Keratinocyte (primary cell): Measurements from ENCODE around the gene MOB3B. TPM values are rescaled to one million over a fixed set of nuclear protein-coding genes. Genes with fewer than 3 reads are reported as not detected.

Source experiments
- DNase-seq: peaks from one replicate; pipeline ENCODE4 v3.0.0-alpha.2; 2011; ENCODE audit warnings: low read depth, missing footprints, low spot score
- FAIRE-seq: peaks from 2 replicates; lab custom pipeline; 2011; peaks lifted over from hg19 to GRCh38; lab: Jason Lieb, UNC
- H2AFZ ChIP-seq: 2 replicates; pipeline ENCODE4 v1.6.0; 2012; ENCODE audit warnings: low read length, control low read depth, inconsistent platforms; ENCODE audit not compliant: control insufficient read depth
- H3K27ac ChIP-seq: 2 replicates; pipeline ENCODE4 v1.5.1; 2011; ENCODE audit warnings: low read length; ENCODE audit not compliant: control insufficient read depth, insufficient read depth
- H3K27me3 ChIP-seq: 3 replicates; pipeline ENCODE4 v1.6.0; 2011; ENCODE audit warnings: low read length; ENCODE audit not compliant: control insufficient read depth, insufficient read depth; ENCODE audit errors: extremely low read depth
- H3K36me3 ChIP-seq, 2 experiments: 2 replicates in 1 of 2; 3 replicates in 1 of 2; pipeline ENCODE4 v1.5.1; 2011; ENCODE audit warnings: low read length in 2 of 2, mild to moderate bottlenecking in 1 of 2; ENCODE audit not compliant: control insufficient read depth in 2 of 2, insufficient read depth in 2 of 2; ENCODE audit errors: extremely low read depth in 1 of 2
- H3K4me1 ChIP-seq: 3 replicates; pipeline ENCODE4 v1.5.1; 2011; ENCODE audit warnings: low read length; ENCODE audit not compliant: control insufficient read depth, insufficient read depth; ENCODE audit errors: extremely low read depth
- H3K4me2 ChIP-seq: 3 replicates; pipeline ENCODE4 v1.6.0; 2011; ENCODE audit warnings: low read depth, low read length; ENCODE audit not compliant: control insufficient read depth, insufficient read depth; ENCODE audit errors: extremely low read depth
- H3K4me3 ChIP-seq, 3 experiments: fragments of 200-600 bp in 1 of 3; sonication (generic) in 1 of 3; 2 replicates in 2 of 3; 3 replicates in 1 of 3; pipeline ENCODE4 v1.5.1; 2011 to 2016; ENCODE audit warnings: low read length in 3 of 3, mild to moderate bottlenecking in 3 of 3, control low read depth in 2 of 3, inconsistent platforms in 1 of 3, low read depth in 1 of 3, mixed read lengths in 1 of 3, mixed run types in 1 of 3, moderate library complexity in 1 of 3; ENCODE audit not compliant: control insufficient read depth in 2 of 3, insufficient read depth in 2 of 3; ENCODE audit errors: extremely low read depth in 1 of 3
- H3K79me2 ChIP-seq: 2 replicates; pipeline ENCODE4 v1.6.0; 2012; ENCODE audit warnings: low read length; ENCODE audit not compliant: control insufficient read depth, insufficient read depth
- H3K9ac ChIP-seq: 3 replicates; pipeline ENCODE4 v1.6.0; 2011; ENCODE audit warnings: low read length; ENCODE audit not compliant: control insufficient read depth, insufficient read depth; ENCODE audit errors: extremely low read depth
- H3K9me1 ChIP-seq: 3 replicates; pipeline ENCODE4 v1.6.0; 2011; ENCODE audit warnings: low read length; ENCODE audit not compliant: control insufficient read depth, insufficient read depth; ENCODE audit errors: extremely low read depth
- H3K9me3 ChIP-seq: 2 replicates; pipeline ENCODE4 v1.5.1; 2012; ENCODE audit warnings: low read depth, low read length; ENCODE audit not compliant: control insufficient read depth
- H4K20me1 ChIP-seq: 3 replicates; pipeline ENCODE4 v1.6.0; 2011; ENCODE audit warnings: low read length; ENCODE audit not compliant: control insufficient read depth, insufficient read depth; ENCODE audit errors: extremely low read depth
- CTCF ChIP-seq, 3 experiments: IDR thresholded peaks in 1 of 3; conservative IDR thresholded peaks in 1 of 3; optimal IDR thresholded peaks in 1 of 3; 2 replicates in 2 of 3; 3 replicates in 1 of 3; pipeline versions ENCODE3 to v1.5.1; 2011; ENCODE audit warnings: low read length in 3 of 3, mild to moderate bottlenecking in 3 of 3, moderate library complexity in 2 of 3, control low read depth in 1 of 3, inconsistent platforms in 1 of 3; ENCODE audit not compliant: insufficient read depth in 2 of 3; ENCODE audit errors: extremely low read depth in 1 of 3
- EZH2 ChIP-seq: IDR thresholded peaks from one replicate; pipeline ENCODE4 v1.6.1; 2012; ENCODE audit warnings: inconsistent platforms, mild to moderate bottlenecking, low read length, moderate library complexity
- dilution Hi-C: fragments of 300-500 bp; cut with MboI; formaldehyde crosslinking; loops from one replicate; pipeline ENCODE4 v1.7.0; 2020; ENCODE audit warnings: low sequenced_read_pairs; ENCODE audit not compliant: extremely low pct_ligation_motif_present
- polyA plus RNA-seq, 5 experiments: library from polyadenylated mRNA; depleted of rRNA in 3 of 5; stranded (reverse) in 3 of 5; stranded (forward) in 1 of 5; unstranded in 1 of 5; fragments of >200 nt; gene quantifications; 1 replicate in 1 of 5; 2 replicates in 3 of 5; 3 replicates in 1 of 5; pipeline versions ENCODE4 v1.2.1 to v1.2.3, GENCODE V29; 2011 to 2012; ENCODE audit warnings: missing spikeins in 2 of 5, low read depth in 1 of 5, low replicate concordance in 1 of 5

Gene MOB3B
- polyA plus RNA-seq, 1 donor (not counting 4 experiments of a cell fraction or from before 2014, with no cell fraction given): 35.3 TPM

GRCh38 chr9:27328483-27328882 is 201.1 kb downstream of the MOB3B start:
- H3K79me2 ChIP-seq: peaks cover 3% of the 10 kb centered on the region
- no peak overlapping the region for H3K4me3 ChIP-seq
- H2AFZ ChIP-seq: no peak overlapping the region
- H3K4me1 ChIP-seq: peaks cover 3% of the 10 kb centered on the region
- FAIRE-seq: no peak
- TF ChIP-seq CTCF (optimal IDR thresholded peaks at IDR 0.05 in 1 of 3, IDR thresholded peaks at IDR 0.05 in 1 of 3, conservative IDR thresholded peaks at IDR 0.05 in 1 of 3; ENCODE audit: extremely low read depth in 1 of 3, insufficient read depth in 2 of 3, low read length in 3 of 3): no peak
- no peak for TF ChIP-seq EZH2
- H3K27ac ChIP-seq: no peak overlapping the region
- no peaks in the 10 kb centered on the region for H3K27me3 ChIP-seq
- no peaks in the 10 kb centered on the region for H4K20me1 ChIP-seq
- no peak overlapping the region for H3K9ac ChIP-seq
- DNase-seq: no peak
- no peak overlapping the region for H3K4me2 ChIP-seq
- H3K36me3 ChIP-seq: peaks cover 8 to 20% of the 10 kb centered on the region in 2 experiments
- dilution Hi-C loops: loop anchor here (25.0 kb wide), 1 partner anchor 209 kb away; the partner anchor contains the start of gene MOB3B
- H3K9me3 ChIP-seq: peaks cover 2% of the 10 kb centered on the region
- no peaks in the 10 kb centered on the region for H3K9me1 ChIP-seq

- FAIRE-seq (no peak), DNase-seq (no peak)
- H3K4me2 ChIP-seq: no peak overlapping the region
- H3K27me3 ChIP-seq: no peaks in the 10 kb centered on the region
- no peak overlapping the region for H3K27ac ChIP-seq
- H3K9ac ChIP-seq: no peak overlapping the region
- no peak for TF ChIP-seq CTCF (optimal IDR thresholded peaks at IDR 0.05 in 1 of 3, IDR thresholded peaks at IDR 0.05 in 1 of 3, conservative IDR thresholded peaks at IDR 0.05 in 1 of 3; ENCODE audit: extremely low read depth in 1 of 3, insufficient read depth in 2 of 3, low read length in 3 of 3)
- TF ChIP-seq EZH2: no peak
- H3K9me3 ChIP-seq: no peaks in the 10 kb centered on the region
- H4K20me1 ChIP-seq: no peaks in the 10 kb centered on the region
- no peak overlapping the region for H2AFZ ChIP-seq
- no peaks in the 10 kb centered on the region for H3K9me1 ChIP-seq
- H3K79me2 ChIP-seq: no peaks in the 10 kb centered on the region
- H3K4me3 ChIP-seq: no peak overlapping the region
- H3K36me3 ChIP-seq: no peaks in the 10 kb centered on the region
- no peaks in the 10 kb centered on the region for H3K4me1 ChIP-seq
- dilution Hi-C loops: no loop called here
Measured at GRCh38 chr9:27311184-27311583, 218.4 kb downstream of the MOB3B start.
